GM12878 (cell line): Measurements from ENCODE around the gene SH3BP1. TPM values are rescaled to one million over a fixed set of nuclear protein-coding genes. Genes with fewer than 3 reads are reported as not detected.

Source experiments
- ATAC-seq: fragments of 200-7000 bp; cut with Tn5 transposase; 3 replicates; pipeline ENCODE4 v1.9.1; 2020; ENCODE audit warnings: mild to moderate bottlenecking, moderate library complexity
- BruUV-seq: library from RNA; stranded (reverse); fragments of 400-500 nt; replicated peaks from 2 replicates; lab custom pipeline; 2021; lab: Mats Ljungman, UMichigan
- CTCF ChIA-PET: fragments of 300-600 bp; sonication (Branson Sonifier 250); formaldehyde crosslinking; extraction: SDS; loops from one replicate; lab custom pipeline; 2021; ENCODE audit warnings: inconsistent platforms; lab: Yijun Ruan, JAX
- POLR2A ChIA-PET: fragments of 350-600 bp; formaldehyde crosslinking; extraction: SDS; loops from one replicate; lab custom pipeline; 2021; ENCODE audit warnings: inconsistent platforms; lab: Charles Lee
- RAD21 ChIA-PET: fragments of 300-600 bp; sonication (Branson Sonifier 250); formaldehyde crosslinking; loops from one replicate; lab custom pipeline; 2023; ENCODE audit warnings: antibody characterized with exemption; ENCODE audit not compliant: unreplicated experiment; lab: Charles Lee
- SMC1A ChIA-PET: fragments of 300-600 bp; sonication (Branson Sonifier 250); formaldehyde crosslinking; loops from one replicate; lab custom pipeline; 2023; ENCODE audit not compliant: unreplicated experiment, uncharacterized antibody; lab: Charles Lee
- DNase-seq: peaks from one replicate; pipeline ENCODE4 v3.0.0-alpha.2; 2011; ENCODE audit warnings: low read depth, low spot score
- FAIRE-seq: peaks from 3 replicates; lab custom pipeline; 2011; peaks lifted over from hg19 to GRCh38; lab: Jason Lieb, UNC
- H2AFZ ChIP-seq: 2 replicates; pipeline ENCODE4 v1.6.0; 2011; ENCODE audit warnings: low read depth, low read length, control low read depth; ENCODE audit not compliant: control insufficient read depth
- H3K27ac ChIP-seq: 2 replicates; pipeline ENCODE4 v1.5.1; 2011; ENCODE audit warnings: control low read depth; ENCODE audit not compliant: control insufficient read depth, insufficient read depth
- H3K27me3 ChIP-seq, 2 experiments: replicated peaks in 1 of 2; 2 replicates each; pipeline versions ENCODE4 v1.6.0 to v1.6.1; 2011; ENCODE audit warnings: low read length in 1 of 2; ENCODE audit not compliant: control insufficient read depth in 2 of 2, insufficient read depth in 2 of 2
- H3K36me3 ChIP-seq, 2 experiments: 2 replicates each; pipeline ENCODE4 v1.5.1; 2011; ENCODE audit warnings: low read length in 1 of 2; ENCODE audit not compliant: control insufficient read depth in 2 of 2, insufficient read depth in 2 of 2
- H3K4me1 ChIP-seq: 2 replicates; pipeline ENCODE4 v1.6.1; 2011; ENCODE audit warnings: mild to moderate bottlenecking, low read length, moderate library complexity, mixed read lengths; ENCODE audit not compliant: control insufficient read depth, insufficient read depth
- H3K4me2 ChIP-seq: 2 replicates; pipeline ENCODE4 v1.6.0; 2011; ENCODE audit warnings: control low read depth; ENCODE audit not compliant: control insufficient read depth, insufficient read depth
- H3K4me3 ChIP-seq: fragments of 200-600 bp; sonication (generic); 2 replicates; pipeline ENCODE4 v1.5.1; 2016
- H3K79me2 ChIP-seq: 2 replicates; pipeline ENCODE4 v1.6.0; 2011; ENCODE audit warnings: low read length; ENCODE audit not compliant: control insufficient read depth, insufficient read depth
- H3K9ac ChIP-seq: 2 replicates; pipeline ENCODE4 v1.8.0; 2011; ENCODE audit warnings: low read length, control low read depth, mixed read lengths; ENCODE audit not compliant: control insufficient read depth, insufficient read depth
- H3K9me3 ChIP-seq: replicated peaks from 3 replicates; pipeline ENCODE4 v1.5.1; 2011; ENCODE audit warnings: mild to moderate bottlenecking, low read length; ENCODE audit not compliant: control insufficient read depth, insufficient read depth
- H4K20me1 ChIP-seq: 2 replicates; pipeline ENCODE4 v1.6.0; 2011; ENCODE audit not compliant: control insufficient read depth, insufficient read depth
- HCFC1 ChIP-seq: fragments of 150-350 bp; IDR thresholded peaks from 2 replicates; pipeline ENCODE4 v1.6.1; 2014; ENCODE audit warnings: low read length
- IKZF2 ChIP-seq, 2 experiments: fragments of 450-650 bp; IDR thresholded peaks; 2 replicates each; pipeline ENCODE4 v1.6.1; 2017; ENCODE audit warnings: mild to moderate bottlenecking in 2 of 2, moderate library complexity in 2 of 2
- LARP7 ChIP-seq: fragments of 450-650 bp; IDR thresholded peaks from 2 replicates; pipeline ENCODE4 v1.6.1; 2017; ENCODE audit warnings: mild to moderate bottlenecking
- NR2C2 ChIP-seq: IDR thresholded peaks from 2 replicates; pipeline ENCODE4 v1.6.1; 2011; ENCODE audit warnings: borderline replicate concordance, low read depth; ENCODE audit not compliant: control insufficient read depth, insufficient read length
- POLR2AphosphoS5 ChIP-seq: IDR thresholded peaks from 2 replicates; pipeline ENCODE4 v1.6.1; 2011; ENCODE audit warnings: mild to moderate bottlenecking, low read length, inconsistent platforms
- RAD51 ChIP-seq: fragments of 450-650 bp; IDR thresholded peaks from 2 replicates; pipeline ENCODE4 v1.6.1; 2016; ENCODE audit warnings: moderate library complexity, mild to moderate bottlenecking, inconsistent platforms
- SMAD5 ChIP-seq: IDR thresholded peaks from 2 replicates; pipeline ENCODE4 v1.6.1; 2016; ENCODE audit warnings: antibody characterized with exemption, low read depth
- SREBF2 ChIP-seq: IDR thresholded peaks from 2 replicates; pipeline ENCODE4 v1.6.1; 2012; ENCODE audit warnings: mild to moderate bottlenecking, low read length
- ZBED1 ChIP-seq: IDR thresholded peaks from 2 replicates; pipeline ENCODE4 v1.6.1; 2016; ENCODE audit warnings: borderline replicate concordance
- ZNF207 ChIP-seq: fragments of 450-650 bp; IDR thresholded peaks from 2 replicates; pipeline ENCODE4 v1.6.1; 2014; ENCODE audit warnings: antibody characterized with exemption, mild to moderate bottlenecking, borderline replicate concordance
- ZNF24 ChIP-seq: fragments of 450-650 bp; IDR thresholded peaks from 2 replicates; pipeline ENCODE4 v1.6.1; 2017; ENCODE audit warnings: antibody characterized with exemption, mild to moderate bottlenecking
- WGBS: methylation state at CpG from one replicate; pipeline ENCODE4 v1.1.6; 2016; ENCODE audit warnings: low lambda C conversion rate; ENCODE audit not compliant: insufficient replicate concordance, insufficient coverage; ENCODE audit errors: missing lambda C conversion rate; 5-methylcytosine and 5-hydroxymethylcytosine counted together
- in situ Hi-C: fragments of 300-500 bp; cut with MboI; formaldehyde crosslinking; loops from 9 replicates; pipeline ENCODE4 v1.14.3; 2018; ENCODE audit warnings: mixed read lengths
- intact Hi-C: fragments of 100-400 bp; cut with micrococcal nuclease; formaldehyde crosslinking; loops from one replicate; pipeline ENCODE4 v1.14.2; 2022; ENCODE audit not compliant: unreplicated experiment
- polyA plus RNA-seq, 11 experiments: library from polyadenylated mRNA; depleted of rRNA in 4 of 11; unstranded in 6 of 11; stranded (reverse) in 5 of 11; fragments of >200 nt; fragmentation: Nextera tagmentation in 4 of 11; fragmentation: Illumina TruSeq in 1 of 11; extraction: Ambion mirVana in 4 of 11; extraction: Trizol in 1 of 11; gene quantifications; 1 replicate in 1 of 11; 2 replicates in 10 of 11; pipeline versions ENCODE4 v1.2.1 to v1.2.3, GENCODE V29; 2011 to 2016; ENCODE audit warnings: inconsistent platforms in 2 of 11, missing spikeins in 2 of 11, low read depth in 1 of 11
- total RNA-seq, 4 experiments: library from RNA; depleted of rRNA in 3 of 4; stranded (reverse); fragments of >200 nt in 3 of 4; fragmentation: Illumina TruSeq in 1 of 4; extraction: Trizol in 1 of 4; gene quantifications; 2 replicates each; pipeline versions ENCODE4 v1.2.1 to v1.2.3, GENCODE V29; 2013 to 2021
- TF ChIP-seq, protein P1 (sequence below): fragments of 450-650 bp; IDR thresholded peaks from 2 replicates; pipeline ENCODE4 v1.6.1; 2018; ENCODE audit warnings: borderline replicate concordance, mild to moderate bottlenecking; ENCODE audit not compliant: partially characterized antibody
- TF ChIP-seq, protein P2 (sequence below): IDR thresholded peaks from 2 replicates; pipeline ENCODE4 v1.6.1; 2012; ENCODE audit warnings: low read depth, low read length, improper control_type of control experiment

SH3BP1 gene
- total and polyA plus RNA-seq, 10 of the 15 experiments (the other 5 are each of a cell fraction or from before 2014, with no cell fraction given): 0.29 to 70.5 (median 22.5) TPM

DNA sequence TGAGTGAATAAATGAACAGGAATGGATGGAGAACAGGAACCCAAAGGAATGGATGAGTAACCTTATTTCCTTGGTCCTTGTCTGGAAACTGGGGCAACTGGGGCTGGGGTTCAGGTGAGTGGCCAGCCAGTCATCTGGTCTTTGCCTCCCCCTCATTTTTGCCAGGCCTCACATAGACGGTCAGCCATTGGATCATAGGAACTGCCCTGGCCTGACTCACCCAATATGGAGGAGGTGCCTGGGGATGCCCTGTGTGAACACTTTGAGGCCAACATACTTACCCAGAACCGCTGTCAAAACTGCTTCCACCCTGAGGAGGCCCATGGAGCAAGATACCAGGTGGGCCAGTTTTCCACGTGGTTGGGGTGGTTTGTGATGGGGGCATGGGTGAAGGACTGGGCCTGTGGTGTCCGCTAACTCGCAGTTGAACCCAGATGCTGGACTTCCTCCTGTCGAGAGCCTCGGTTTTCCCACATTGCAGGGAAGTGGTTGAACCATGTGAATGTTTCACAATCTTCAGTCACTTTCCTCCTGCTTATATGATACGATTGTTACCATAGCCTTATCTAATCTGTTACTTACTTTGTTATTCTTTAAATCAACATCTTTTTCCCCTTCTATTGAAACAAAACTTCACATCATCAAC, 61.8 kb downstream of the SH3BP1 start:
- 64% methylated on average over 8 of the region's 8 CpGs for WGBS
- intact Hi-C loops (no loop called here), in situ Hi-C loops (no loop called here)
- DNase-seq (no peak), FAIRE-seq (no peak), ATAC-seq (no peak)
- SMC1A ChIA-PET: no interaction called here
- Histone ChIP-seq H3K79me2 (no peaks in the 10 kb centered on the region), H3K27ac (no peak overlapping the region), H4K20me1 (no peaks in the 10 kb centered on the region), H3K4me2 (no peak overlapping the region), H3K36me3 (no peaks in the 10 kb centered on the region), H3K4me3 (no peak overlapping the region), H3K27me3 (no peaks in the 10 kb centered on the region), H3K9me3 (no peaks in the 10 kb centered on the region), H3K9ac (no peak overlapping the region), H2AFZ (no peak overlapping the region), H3K4me1 (no peaks in the 10 kb centered on the region; the same call in 1 of the 2 replicates)
- no peak for TF ChIP-seq POLR2AphosphoS5
- no peak for TF ChIP-seq ZNF24
- TF ChIP-seq ZNF207: no peak
- no peak for TF ChIP-seq LARP7
- no peak for TF ChIP-seq RAD51
- BruUV-seq: no TSS peak
- POLR2A ChIA-PET: no interaction called here
- RAD21 ChIA-PET: no interaction called here
- CTCF ChIA-PET: no interaction called here

DNA sequence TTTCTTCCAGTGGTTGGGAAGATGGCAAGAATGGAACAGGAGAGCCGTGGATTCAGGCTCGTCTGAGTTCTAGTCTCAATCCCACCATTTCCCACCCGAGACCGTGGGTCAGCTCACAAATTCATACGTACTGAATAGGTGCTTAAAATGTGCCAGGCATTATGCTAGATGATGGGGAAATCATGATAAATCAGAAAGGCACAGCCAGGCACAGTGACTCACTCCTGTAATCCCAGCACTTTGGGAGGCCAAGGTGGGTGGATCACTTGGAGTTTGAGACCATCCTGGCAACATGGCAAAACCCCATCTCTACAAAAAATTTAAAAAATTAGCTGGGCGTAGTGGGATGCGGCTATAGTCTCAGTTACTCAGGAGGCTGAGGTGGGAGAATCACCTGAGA, 64.4 kb downstream of the SH3BP1 start:
- Histone ChIP-seq H3K27ac (no peak overlapping the region), H3K27me3 (no peaks in the 10 kb centered on the region), H3K36me3 (no peaks in the 10 kb centered on the region), H4K20me1 (no peaks in the 10 kb centered on the region), H3K9me3 (no peaks in the 10 kb centered on the region), H3K4me1 (no peaks in the 10 kb centered on the region), H3K4me2 (no peak overlapping the region), H2AFZ (no peak overlapping the region), H3K79me2 (no peaks in the 10 kb centered on the region), H3K4me3 (no peak overlapping the region), H3K9ac (no peak overlapping the region)
- intact Hi-C loops (no loop called here), in situ Hi-C loops (no loop called here)
- ChIA-PET SMC1A (no interaction called here), RAD21 (no interaction called here), CTCF (no interaction called here), POLR2A (interaction anchor here (0.7 kb wide), 2 partner anchors 18 to 84 kb away, joined by 3 to 5 read pairs; no protein-coding TSS in a partner anchor)
- FAIRE-seq: no peak
- BruUV-seq: no TSS peak
- no peak for DNase-seq
- WGBS: 81% methylated on average over 7 of the region's 7 CpGs
- TF ChIP-seq, protein P1, sequence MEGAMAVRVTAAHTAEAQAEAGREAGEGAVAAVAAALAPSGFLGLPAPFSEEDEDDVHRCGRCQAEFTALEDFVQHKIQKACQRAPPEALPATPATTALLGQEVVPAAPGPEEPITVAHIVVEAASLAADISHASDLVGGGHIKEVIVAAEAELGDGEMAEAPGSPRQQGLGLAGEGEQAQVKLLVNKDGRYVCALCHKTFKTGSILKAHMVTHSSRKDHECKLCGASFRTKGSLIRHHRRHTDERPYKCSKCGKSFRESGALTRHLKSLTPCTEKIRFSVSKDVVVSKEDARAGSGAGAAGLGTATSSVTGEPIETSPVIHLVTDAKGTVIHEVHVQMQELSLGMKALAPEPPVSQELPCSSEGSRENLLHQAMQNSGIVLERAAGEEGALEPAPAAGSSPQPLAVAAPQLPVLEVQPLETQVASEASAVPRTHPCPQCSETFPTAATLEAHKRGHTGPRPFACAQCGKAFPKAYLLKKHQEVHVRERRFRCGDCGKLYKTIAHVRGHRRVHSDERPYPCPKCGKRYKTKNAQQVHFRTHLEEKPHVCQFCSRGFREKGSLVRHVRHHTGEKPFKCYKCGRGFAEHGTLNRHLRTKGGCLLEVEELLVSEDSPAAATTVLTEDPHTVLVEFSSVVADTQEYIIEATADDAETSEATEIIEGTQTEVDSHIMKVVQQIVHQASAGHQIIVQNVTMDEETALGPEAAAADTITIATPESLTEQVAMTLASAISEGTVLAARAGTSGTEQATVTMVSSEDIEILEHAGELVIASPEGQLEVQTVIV: no peak
- no peak for TF ChIP-seq ZBED1
- no peak for TF ChIP-seq SMAD5
- TF ChIP-seq IKZF2 (IDR thresholded peaks at IDR 0.05): no peak
- TF ChIP-seq, protein P2, sequence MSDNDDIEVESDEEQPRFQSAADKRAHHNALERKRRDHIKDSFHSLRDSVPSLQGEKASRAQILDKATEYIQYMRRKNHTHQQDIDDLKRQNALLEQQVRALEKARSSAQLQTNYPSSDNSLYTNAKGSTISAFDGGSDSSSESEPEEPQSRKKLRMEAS: no peak
- TF ChIP-seq NR2C2: no peak
- no peak for TF ChIP-seq HCFC1
- no peak for TF ChIP-seq SREBF2
- ATAC-seq: no peak
